OCI-M1 (cell line): ENCODE results near the gene ARHGAP25.
A peak's percentile ranks its signal among the peaks of the same experiment; 100 is the strongest.

Experiments
- DNase-seq: peaks from one replicate; lab custom pipeline; 2025; lab: John Stamatoyannopoulos, UW

The ARHGAP25 gene

DNA sequence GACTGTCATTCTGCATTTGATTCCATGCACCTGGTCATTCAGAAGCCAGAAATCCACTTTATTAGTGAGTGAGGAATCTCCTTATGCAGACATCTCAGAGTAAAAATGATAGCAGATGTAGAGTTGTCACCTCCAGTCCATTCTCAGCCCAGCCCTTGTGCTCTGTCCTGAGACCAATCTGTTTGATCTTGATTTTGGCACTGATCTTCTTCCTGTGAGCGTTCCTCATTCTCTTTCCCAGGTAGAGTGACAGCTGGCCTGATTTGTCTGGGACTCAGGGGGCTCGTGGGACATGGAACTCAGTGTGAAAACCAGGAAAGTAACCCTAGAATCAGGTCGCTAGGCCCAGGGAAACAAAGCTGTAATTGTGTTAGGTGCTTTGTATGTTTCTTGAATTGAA lies 8.9 kb downstream of the ARHGAP25 start:
- no peak for DNase-seq

- DNase-seq: no peak
Observed at GRCh38 chr2:68744366-68744912, 9.8 kb downstream of the ARHGAP25 start.

DNA sequence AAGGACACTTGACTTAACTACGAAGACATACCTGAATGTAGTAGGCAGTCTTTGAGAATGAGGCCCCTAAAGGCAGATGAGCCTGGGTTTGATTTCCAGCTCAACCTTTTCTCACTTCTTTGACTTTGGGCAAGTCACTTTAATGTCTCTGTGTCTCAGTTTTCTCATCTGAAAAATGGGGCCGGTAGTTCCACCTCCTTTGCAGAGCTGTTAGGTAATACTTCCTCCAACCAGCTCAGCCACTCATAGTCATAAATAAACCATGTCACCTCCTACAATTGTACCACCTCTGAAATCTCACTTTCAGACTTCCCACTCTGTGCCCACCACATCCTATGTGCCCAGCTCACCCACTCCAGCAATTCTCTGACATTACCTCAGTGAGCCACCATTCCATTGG lies 10.4 kb downstream of the ARHGAP25 start:
- DNase-seq: no peak

- no peak for DNase-seq
Observed at GRCh38 chr2:68746408-68746807, 11.8 kb downstream of the ARHGAP25 start.

DNA sequence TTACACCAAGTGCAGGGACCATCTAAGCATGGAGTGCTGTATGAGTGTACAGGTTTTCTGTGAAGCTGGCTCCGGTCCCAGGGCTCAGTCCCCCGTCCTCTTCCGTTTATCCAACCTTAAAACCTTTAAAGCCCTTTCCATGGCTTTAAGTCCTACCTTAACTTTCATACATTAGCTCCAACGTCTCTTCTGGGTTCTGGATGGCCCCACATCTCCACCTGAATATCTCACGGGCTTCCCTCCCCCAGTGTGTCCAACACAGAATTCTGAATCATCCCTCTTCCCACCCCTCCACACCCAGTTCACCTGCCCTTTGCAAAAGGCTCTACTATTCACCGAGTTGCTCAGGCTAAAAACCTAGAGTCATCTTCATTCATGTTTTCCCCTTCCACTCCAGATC lies 12.8 kb downstream of the ARHGAP25 start:
- DNase-seq: no peak

DNA sequence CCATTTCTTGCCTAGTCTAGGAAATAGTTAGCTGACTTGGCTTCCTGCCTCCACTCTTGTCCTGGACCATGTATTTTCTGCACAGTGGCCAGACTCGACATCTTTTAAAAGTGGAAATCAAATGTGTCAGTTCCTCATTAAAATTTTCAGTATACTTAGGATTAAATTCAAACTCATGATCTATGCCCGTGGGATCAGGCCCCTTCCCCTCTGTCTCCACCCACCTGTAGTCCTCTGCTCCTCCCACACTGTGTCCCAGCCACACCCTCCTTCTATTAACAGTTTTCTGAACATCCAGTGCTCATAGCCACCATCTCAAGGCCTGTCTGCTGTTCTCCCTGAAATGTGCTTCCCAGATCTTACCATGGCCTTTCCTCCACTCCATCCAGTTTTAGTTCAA lies 13.3 kb downstream of the ARHGAP25 start:
- DNase-seq: no peak

DNA sequence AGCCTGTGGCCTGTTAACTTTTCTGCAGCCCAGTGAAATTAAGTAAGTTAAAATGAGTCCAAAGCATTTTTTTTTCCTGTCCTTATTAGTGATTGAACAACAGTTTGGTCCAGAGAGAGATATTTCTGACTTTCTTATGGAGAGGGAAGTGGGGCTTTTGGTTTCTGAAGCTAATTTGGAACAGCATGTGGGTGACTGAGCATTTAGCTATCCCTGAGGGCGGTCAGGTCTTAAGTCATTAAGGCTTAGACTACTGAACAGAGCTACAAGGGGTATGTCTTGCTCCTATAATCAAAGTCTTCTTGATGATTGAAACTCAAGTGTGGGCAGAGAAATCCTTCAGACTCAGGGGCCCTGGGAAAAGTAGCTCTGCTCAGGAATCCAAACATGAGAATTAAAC lies 14.0 kb downstream of the ARHGAP25 start:
- no peak for DNase-seq

- DNase-seq: no peak
Observed at GRCh38 chr2:68749345-68749744, 14.7 kb downstream of the ARHGAP25 start.

GRCh38 chr2:68750592-68751396 lies 16.2 kb downstream of the ARHGAP25 start:
- DNase-seq: no peak

DNA sequence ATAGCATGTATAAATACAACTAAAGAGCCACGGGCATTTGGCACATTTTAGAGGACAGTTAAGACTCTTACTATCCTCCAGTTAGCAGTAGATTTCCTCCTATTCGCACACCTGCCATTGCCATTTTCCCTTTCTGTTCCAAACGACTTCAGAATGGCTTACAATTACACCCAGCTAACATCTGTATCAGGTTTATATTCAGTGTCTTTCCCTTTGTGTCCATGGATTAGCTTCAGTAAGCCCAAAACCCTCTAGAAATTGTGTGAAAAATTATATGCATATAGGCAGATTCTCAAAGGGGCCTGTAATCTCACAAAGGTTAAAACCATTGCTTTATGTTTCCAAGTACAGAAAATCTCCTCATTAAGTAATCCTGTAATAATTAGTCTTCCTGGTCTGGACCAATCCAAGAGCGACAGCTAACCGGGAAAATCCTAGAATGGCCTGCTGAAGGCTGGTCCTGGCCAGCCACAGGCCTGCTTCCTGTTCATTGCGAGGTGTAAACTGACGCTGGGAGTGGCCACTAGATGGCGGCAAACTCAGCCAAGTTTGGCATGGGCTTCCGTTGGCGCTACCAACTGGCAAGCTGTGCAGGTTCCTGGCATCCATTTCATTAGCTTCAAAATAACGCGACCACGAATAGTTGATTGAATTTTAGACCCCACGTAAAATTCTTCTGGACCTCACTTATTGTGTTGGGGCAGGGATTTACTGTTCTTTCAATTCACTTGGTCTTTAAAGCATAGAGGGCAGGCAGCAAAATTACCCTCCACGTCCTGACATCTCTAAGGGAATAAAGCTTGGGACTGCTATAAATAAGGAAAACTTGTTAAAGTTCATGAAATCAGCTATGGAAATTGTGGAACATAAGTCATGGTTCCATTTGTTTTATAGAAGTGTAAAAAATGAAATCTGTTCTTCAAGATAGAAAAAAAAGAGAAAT lies 17.1 kb downstream of the ARHGAP25 start:
- DNase-seq: peak; percentile 89

DNA sequence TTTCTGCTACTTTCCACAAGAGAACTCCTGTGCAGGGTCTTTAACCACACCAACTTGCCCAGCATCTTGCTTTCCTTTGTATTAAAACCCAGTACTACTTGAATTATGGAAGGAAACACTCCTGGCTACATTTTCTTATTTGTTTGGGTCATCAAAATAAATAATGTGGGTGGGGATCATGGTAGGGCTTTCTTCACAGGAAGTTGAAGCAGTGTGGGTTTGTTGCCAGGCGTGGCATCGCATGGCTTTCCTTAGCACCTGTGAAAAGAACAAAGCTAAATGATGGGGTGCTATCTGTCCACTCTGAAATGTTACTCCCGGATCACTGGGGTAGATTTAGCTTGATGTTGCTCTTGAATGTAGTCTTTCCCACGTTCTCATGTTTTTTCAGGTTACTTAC lies 18.7 kb downstream of the ARHGAP25 start:
- DNase-seq: no peak

DNA sequence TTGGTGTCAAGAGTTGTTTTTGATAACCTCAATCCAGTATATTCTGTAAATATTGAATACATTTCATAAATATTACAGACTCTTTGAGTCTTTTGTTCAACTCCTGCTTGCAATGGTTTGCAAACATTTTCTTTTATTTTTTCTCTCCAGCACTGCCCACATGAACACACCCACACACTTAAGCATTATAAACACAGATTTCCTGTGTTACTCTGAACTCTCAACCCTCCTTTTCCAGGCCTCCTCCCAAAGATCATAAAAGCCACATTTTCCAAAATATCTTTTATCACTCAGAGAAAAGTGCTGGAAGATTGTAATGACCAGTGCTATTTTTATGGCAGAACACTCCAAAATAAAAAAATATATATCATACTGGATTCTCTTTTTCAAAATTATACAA lies 20.5 kb downstream of the ARHGAP25 start:
- DNase-seq: no peak

GRCh38 chr2:68756178-68756577 lies 21.6 kb downstream of the ARHGAP25 start:
- DNase-seq: no peak

GRCh38 chr2:68757081-68757480 lies 22.5 kb downstream of the ARHGAP25 start:
- no peak for DNase-seq

DNA sequence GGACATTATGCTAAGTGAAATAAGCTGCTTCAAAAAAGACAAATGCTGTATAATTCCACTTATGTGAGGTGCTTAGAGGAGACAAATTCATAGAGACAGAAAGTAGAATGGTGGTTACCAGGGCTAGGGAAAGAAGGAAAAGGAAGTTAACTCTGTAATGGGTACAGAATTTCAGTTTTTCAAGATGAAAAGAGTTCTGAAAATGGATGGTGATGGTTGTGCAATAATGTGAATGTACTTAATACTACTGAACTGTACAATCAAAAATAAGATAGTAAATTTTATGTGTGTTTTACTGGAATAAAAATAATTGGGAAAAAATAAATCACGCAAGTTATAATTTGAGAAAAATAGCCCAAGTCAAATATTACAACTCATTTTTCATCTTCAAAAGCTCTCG lies 27.5 kb downstream of the ARHGAP25 start:
- peak; percentile 3 for DNase-seq

DNA sequence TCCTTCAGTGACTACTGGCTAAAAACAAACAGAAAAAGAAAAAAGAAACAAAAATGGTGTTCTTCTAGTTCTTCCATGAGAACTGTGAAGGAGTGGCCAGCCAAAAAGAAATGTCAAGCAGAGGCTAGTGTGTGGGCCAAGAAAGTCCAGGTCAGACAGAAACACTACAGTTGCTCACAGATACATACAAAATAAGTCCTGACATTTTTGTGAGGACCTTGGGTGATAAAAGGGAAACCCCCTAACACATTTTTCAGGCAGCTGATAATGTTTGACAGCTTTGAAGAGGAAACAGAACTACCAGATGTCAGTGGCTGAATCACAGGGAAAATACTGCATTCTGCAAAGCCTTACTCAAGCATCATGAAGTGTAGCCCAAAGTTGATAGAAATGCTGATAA lies 28.1 kb downstream of the ARHGAP25 start:
- DNase-seq: peak; percentile 29

DNA sequence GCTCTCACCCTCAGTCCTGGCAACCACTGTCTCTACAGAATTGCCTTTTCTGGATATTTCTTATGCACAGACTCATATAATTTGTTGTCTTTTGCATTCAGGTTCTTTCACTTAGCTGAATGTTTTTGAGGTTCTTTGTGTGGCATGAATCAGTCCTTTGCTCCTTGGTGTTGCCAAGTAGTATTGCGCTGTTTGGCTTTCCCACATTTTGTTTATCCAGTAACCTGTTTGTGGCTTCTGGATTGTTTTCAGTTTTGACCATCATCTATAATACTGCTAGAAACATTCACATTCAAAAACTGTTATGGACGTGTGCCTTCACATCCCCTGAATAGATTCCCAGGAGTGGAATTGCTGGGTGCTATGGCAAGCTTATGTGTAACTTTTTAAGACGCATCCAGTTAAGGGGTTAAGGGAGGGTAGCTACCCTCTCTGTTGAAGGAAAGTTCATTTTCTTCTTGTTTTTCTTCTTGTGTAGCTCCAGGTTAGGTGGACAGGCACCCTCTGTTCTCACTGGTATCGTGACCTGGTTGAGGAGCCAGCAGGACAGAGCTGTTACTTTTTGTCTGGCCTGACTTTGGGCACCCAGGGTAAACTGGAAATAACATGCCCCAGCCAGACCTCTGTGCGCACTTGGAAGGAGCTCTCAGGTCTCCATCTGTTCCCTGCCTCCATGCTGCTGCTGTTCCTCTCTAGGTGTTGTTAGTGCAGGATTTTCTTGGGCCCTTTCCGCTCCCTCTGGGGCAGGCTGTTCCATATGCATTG lies 29.6 kb downstream of the ARHGAP25 start:
- no peak for DNase-seq

GRCh38 chr2:68764806-68765311 lies 30.2 kb downstream of the ARHGAP25 start:
- peak; percentile 60 for DNase-seq

DNA sequence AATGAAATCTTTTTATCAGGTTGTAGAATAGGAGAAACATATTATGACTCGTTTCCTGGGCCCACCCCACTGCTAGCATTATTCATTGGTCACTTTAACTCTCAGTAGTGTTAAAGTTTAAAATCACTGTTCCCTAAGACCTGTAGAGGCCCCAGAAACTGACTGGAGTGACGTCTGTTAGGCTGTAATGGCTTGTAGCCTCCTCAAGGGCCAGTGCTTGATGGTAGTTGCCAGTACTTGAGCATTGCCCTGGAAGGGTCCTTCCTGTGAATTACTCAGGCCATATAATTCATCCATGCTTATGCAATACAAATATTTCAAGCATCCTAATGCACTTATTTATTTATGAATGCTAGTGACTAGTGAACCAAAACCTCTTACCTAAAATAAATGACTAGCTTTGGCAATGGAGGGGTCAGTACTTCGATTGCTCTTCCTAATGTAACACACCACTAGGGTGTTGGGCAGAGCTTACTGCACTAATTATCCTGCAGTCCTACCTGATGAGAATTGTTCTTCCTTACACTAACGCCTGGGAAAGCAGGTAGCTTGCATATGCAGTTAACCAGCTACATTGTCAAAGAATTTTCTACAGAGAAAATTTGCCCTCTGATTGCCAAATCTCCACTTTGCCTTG lies 31.2 kb downstream of the ARHGAP25 start:
- no peak for DNase-seq

DNA sequence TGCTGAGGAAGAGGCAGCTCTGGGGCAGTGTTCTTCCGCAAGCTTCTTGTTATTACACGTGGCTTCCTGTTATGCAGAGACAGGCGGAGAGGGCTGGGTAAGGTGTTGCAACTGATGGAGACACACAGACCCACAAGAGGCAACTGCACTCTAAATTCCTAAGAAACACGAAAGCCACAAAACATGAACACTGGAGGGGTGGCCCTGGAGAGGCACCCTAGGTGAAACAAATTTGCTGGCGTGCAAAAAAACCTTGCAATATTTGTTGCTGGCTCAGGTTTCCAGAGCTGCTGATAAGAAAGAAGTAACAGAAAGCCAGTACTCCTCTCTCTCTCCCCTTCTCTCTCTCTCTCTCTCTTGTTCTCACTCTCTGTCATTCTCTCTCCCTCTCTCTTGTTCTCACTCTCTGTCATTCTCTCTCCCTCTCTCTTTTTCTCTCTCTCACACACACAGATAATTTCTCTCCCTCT lies 31.8 kb downstream of the ARHGAP25 start:
- no peak for DNase-seq
